ENCODE data around the gene SLX9. TPM values are rescaled to one million over a fixed set of nuclear protein-coding genes. Genes with fewer than 3 reads are reported as not detected.
"Not testable (repeated sequence)": the region's sequence is repeated elsewhere in the genome, so short reads cannot be mapped to it uniquely, and the experiment has no call there.

SLX9 gene
- total and polyA plus RNA-seq, 7 donors, result 9.7 to 38.8 (median 20.7) TPM

GRCh38 chr21:45021428-45022347 lies 81.9 kb downstream of the SLX9 start:
- Histone ChIP-seq H3K4me3 (no peak overlapping the region), H3K36me3 (no peaks in the 10 kb centered on the region), H3K9me3 (no peaks in the 10 kb centered on the region), H3K27ac (no peak overlapping the region), H3K4me1 (peaks cover 0 to 21% (median 14%) of the 10 kb centered on the region in 4 donors), H3K27me3 (no peaks in the 10 kb centered on the region)
- WGBS, 2 donors, result 78 to 85% methylated on average over 31 of the region's 31 CpGs
- no peak for TF ChIP-seq EP300 (IDR thresholded peaks at IDR 0.05)
- TF ChIP-seq POLR2A (IDR thresholded peaks at IDR 0.05), result no peak
- no peak for TF ChIP-seq POLR2AphosphoS5 (IDR thresholded peaks at IDR 0.05)
- intact Hi-C loops (cut with DNase I), result no loop called here
- peak; percentile 68 for DNase-seq

GRCh38 chr21:45022348-45022675 lies 82.5 kb downstream of the SLX9 start:
- no peak overlapping the region for H3K4me3 ChIP-seq
- H3K9me3 ChIP-seq, result no peaks in the 10 kb centered on the region
- peaks cover 0 to 19% (median 14%) of the 10 kb centered on the region in 4 donors for H3K4me1 ChIP-seq
- intact Hi-C loops (cut with DNase I), result no loop called here
- DNase-seq, result peak; percentile 57
- no peak overlapping the region for H3K27ac ChIP-seq
- H3K27me3 ChIP-seq, result no peaks in the 10 kb centered on the region
- H3K36me3 ChIP-seq, result no peaks in the 10 kb centered on the region
- WGBS, 2 donors, result 68 to 84% methylated on average over 8 of the region's 8 CpGs
- TF ChIP-seq POLR2A (IDR thresholded peaks at IDR 0.05), result no peak

DNA sequence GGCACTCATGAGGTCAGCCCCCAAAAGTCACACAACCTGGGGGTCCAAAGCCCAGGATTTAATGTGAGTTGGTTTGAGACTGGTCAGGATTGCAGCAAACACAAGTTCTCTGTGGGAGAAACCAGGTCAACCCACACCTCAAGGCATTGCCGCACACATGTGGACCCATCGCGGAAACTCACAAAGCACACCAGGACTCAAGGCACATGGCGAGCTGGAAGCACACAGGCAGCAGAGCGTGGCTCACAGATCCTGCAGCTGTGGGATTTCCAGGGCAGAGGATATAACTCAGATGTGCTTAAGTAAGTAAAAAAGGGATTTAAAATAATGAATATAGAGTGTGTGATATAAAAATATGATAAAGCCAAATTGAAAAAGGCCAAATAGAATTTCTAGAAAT lies 82.9 kb downstream of the SLX9 start:
- H3K4me1 ChIP-seq, result peaks cover 0 to 16% (median 14%) of the 10 kb centered on the region in 4 donors
- no peaks in the 10 kb centered on the region for H3K27me3 ChIP-seq
- TF ChIP-seq POLR2AphosphoS5 (IDR thresholded peaks at IDR 0.05), result no peak
- TF ChIP-seq CTCF (IDR thresholded peaks at IDR 0.05), result no peak
- TF ChIP-seq EP300 (IDR thresholded peaks at IDR 0.05), result no peak
- TF ChIP-seq POLR2A (IDR thresholded peaks at IDR 0.05), result no peak
- no peaks in the 10 kb centered on the region for H3K9me3 ChIP-seq
- H3K36me3 ChIP-seq, result no peaks in the 10 kb centered on the region
- 94 to 95% methylated on average over 5 of the region's 5 CpGs for WGBS, 2 donors
- no peak overlapping the region for H3K27ac ChIP-seq
- intact Hi-C loops (cut with DNase I), result no loop called here
- DNase-seq, result peak; percentile 44
- H3K4me3 ChIP-seq, result no peak overlapping the region

GRCh38 chr21:45024516-45024915 lies 84.7 kb downstream of the SLX9 start:
- WGBS, 2 donors, result 90% methylated on average over 4 of the region's 4 CpGs
- H3K27me3 ChIP-seq; intact Hi-C loops (cut with DNase I); H3K36me3 ChIP-seq; DNase-seq; H3K27ac ChIP-seq; H3K9me3 ChIP-seq; H3K4me1 ChIP-seq; H3K4me3 ChIP-seq: not testable (repeated sequence)

GRCh38 chr21:45026066-45026745 lies 86.4 kb downstream of the SLX9 start:
- intact Hi-C loops (cut with DNase I), result no loop called here
- H3K9me3 ChIP-seq, result no peaks in the 10 kb centered on the region
- no peaks in the 10 kb centered on the region for H3K36me3 ChIP-seq
- H3K27ac ChIP-seq, result no peak overlapping the region
- no peak overlapping the region for H3K4me3 ChIP-seq
- H3K27me3 ChIP-seq, result no peaks in the 10 kb centered on the region
- WGBS, 2 donors, result 90 to 91% methylated on average over 22 of the region's 22 CpGs
- TF ChIP-seq POLR2AphosphoS5 (IDR thresholded peaks at IDR 0.05) (no peak), CTCF (IDR thresholded peaks at IDR 0.05) (no peak), POLR2A (IDR thresholded peaks at IDR 0.05) (no peak), EP300 (IDR thresholded peaks at IDR 0.05) (no peak)
- H3K4me1 ChIP-seq, result peaks cover 0 to 4% (median under 1%) of the 10 kb centered on the region in 4 donors
- peak; percentile 62 for DNase-seq

Other genes with a start within 250 kb of the SLX9 start
- not detected for gene KRTAP10-12, start 242.9 kb upstream of the SLX9 start, total RNA-seq
- not detected for gene KRTAP10-12, start 242.9 kb upstream of the SLX9 start, polyA plus RNA-seq
- not detected for gene TSPEAR, start 228.5 kb upstream of the SLX9 start, total RNA-seq
- under 1 TPM in 2 of 3 donors, not detected in 1; under 0.01 to 0.20 TPM for gene TSPEAR, start 228.5 kb upstream of the SLX9 start, polyA plus RNA-seq
- gene UBE2G2, start 138.2 kb upstream of the SLX9 start, total RNA-seq, result 100 to 1,000 TPM in 1 of 4 donors, 10 to 100 TPM in 3; 51.5 to 101 (median 63.1) TPM
- gene UBE2G2, start 138.2 kb upstream of the SLX9 start, polyA plus RNA-seq, result 10 to 100 TPM; 21.6 to 45.8 (median 22.7) TPM
- 10 to 100 TPM; 52.4 to 60.1 (median 57.9) TPM for gene SUMO3, start 122.0 kb upstream of the SLX9 start, total RNA-seq
- 100 to 1,000 TPM in 2 of 3 donors, 10 to 100 TPM in 1; 67.8 to 104 (median 103) TPM for gene SUMO3, start 122.0 kb upstream of the SLX9 start, polyA plus RNA-seq
- gene PTTG1IP, start 66.3 kb upstream of the SLX9 start, total RNA-seq, result 100 to 1,000 TPM; 158 to 208 (median 188) TPM
- 100 to 1,000 TPM in 1 of 3 donors, 10 to 100 TPM in 2; 49.7 to 146 (median 59.5) TPM for gene PTTG1IP, start 66.3 kb upstream of the SLX9 start, polyA plus RNA-seq
- 10 to 100 TPM; 14.7 to 82.0 (median 48.5) TPM for gene ITGB2, start 19.1 kb upstream of the SLX9 start, total RNA-seq
- 100 to 1,000 TPM in 1 of 3 donors, 10 to 100 TPM in 2; 21.0 to 103 (median 60.5) TPM for gene ITGB2, start 19.1 kb upstream of the SLX9 start, polyA plus RNA-seq
- 100 to 1,000 TPM in 1 of 4 donors, 10 to 100 TPM in 3; 41.3 to 102 (median 71.0) TPM for gene ADARB1, start 134.6 kb downstream of the SLX9 start, total RNA-seq
- 1 to 10 TPM in 2 of 3 donors, under 1 TPM in 1; 0.92 to 7.5 (median 2.4) TPM for gene ADARB1, start 134.6 kb downstream of the SLX9 start, polyA plus RNA-seq

All from sigmoid colon (tissue), 7 donors.